IMR-90 (cell line): ENCODE data around the gene FRYL. TPM values are rescaled to one million over a fixed set of nuclear protein-coding genes. Genes with fewer than 3 reads are reported as not detected.
A peak's percentile ranks its signal among the peaks of the same experiment; 100 is the strongest.

Experiments
- ATAC-seq: fragments of 200-7000 bp; cut with Tn5 transposase; 2 replicates; pipeline ENCODE4 v1.9.1; 2020; ENCODE audit warnings: low read depth, mild to moderate bottlenecking, moderate library complexity
- BruUV-seq: library from RNA; stranded (reverse); fragments of 400-500 nt; replicated peaks from 2 replicates; lab custom pipeline; 2021; lab: Mats Ljungman, UMichigan
- CTCF ChIA-PET: fragments of 300-600 bp; formaldehyde crosslinking; extraction: SDS; loops from one replicate; lab custom pipeline; 2021; ENCODE audit warnings: antibody characterized with exemption; lab: Yijun Ruan, JAX
- POLR2A ChIA-PET: fragments of 300-600 bp; sonication (Branson Sonifier 250); formaldehyde crosslinking; loops from one replicate; lab custom pipeline; 2022; ENCODE audit warnings: antibody characterized with exemption; ENCODE audit not compliant: unreplicated experiment; lab: Charles Lee
- DNase-seq: peaks from one replicate; pipeline ENCODE4 v3.0.0; 2013
- H2AFZ ChIP-seq: replicated peaks from 2 replicates; pipeline ENCODE3; 2013; ENCODE audit warnings: low read length, mild to moderate bottlenecking; ENCODE audit not compliant: poor library complexity
- H2AK5ac ChIP-seq: 2 replicates; pipeline ENCODE4 v1.6.1; 2013; ENCODE audit warnings: low read depth, low read length, inconsistent platforms
- H2AK9ac ChIP-seq: replicated peaks from 2 replicates; pipeline ENCODE3; 2013; ENCODE audit warnings: mild to moderate bottlenecking, low read depth, low read length, moderate library complexity; ENCODE audit not compliant: poor library complexity
- H2BK120ac ChIP-seq: 2 replicates; pipeline ENCODE4 v1.6.1; 2013; ENCODE audit warnings: low read depth, low read length, inconsistent platforms
- H2BK15ac ChIP-seq: 3 replicates; pipeline ENCODE4 v1.6.1; 2013; ENCODE audit warnings: low read depth, low read length, inconsistent platforms
- H2BK20ac ChIP-seq: 2 replicates; pipeline ENCODE4 v1.6.1; 2013; ENCODE audit warnings: low read depth, mild to moderate bottlenecking, inconsistent platforms, low read length, moderate library complexity
- H2BK5ac ChIP-seq: 2 replicates; pipeline ENCODE4 v1.6.1; 2013; ENCODE audit warnings: mild to moderate bottlenecking, low read depth, low read length, inconsistent platforms; ENCODE audit not compliant: poor library complexity, severe bottlenecking
- H3K14ac ChIP-seq: replicated peaks from 2 replicates; pipeline ENCODE4 v1.6.1; 2013; ENCODE audit warnings: low read depth, low read length, inconsistent platforms
- H3K18ac ChIP-seq: 2 replicates; pipeline ENCODE4 v1.6.1; 2013; ENCODE audit warnings: low read depth, low read length, control low read depth
- H3K23ac ChIP-seq: 2 replicates; pipeline ENCODE4 v1.6.1; 2013; ENCODE audit warnings: low read depth, low read length, inconsistent platforms
- H3K27ac ChIP-seq: 2 replicates; pipeline ENCODE4 v1.5.1; 2013; ENCODE audit warnings: mild to moderate bottlenecking, control low read depth, low read length; ENCODE audit not compliant: insufficient read depth
- H3K27me3 ChIP-seq: 2 replicates; pipeline ENCODE4 v1.6.1; 2013; ENCODE audit warnings: low read length; ENCODE audit not compliant: control insufficient read depth, insufficient read depth
- H3K36me3 ChIP-seq: 2 replicates; pipeline ENCODE4 v1.6.1; 2013; ENCODE audit warnings: low read length, mixed read lengths; ENCODE audit not compliant: control insufficient read depth, insufficient read depth
- H3K4ac ChIP-seq: 2 replicates; pipeline ENCODE4 v1.6.1; 2013; ENCODE audit warnings: low read depth, low read length, inconsistent platforms
- H3K4me1 ChIP-seq: 2 replicates; pipeline ENCODE4 v1.6.1; 2013; ENCODE audit warnings: low read length, mixed read lengths; ENCODE audit not compliant: control insufficient read depth, insufficient read depth
- H3K4me2 ChIP-seq: 2 replicates; pipeline ENCODE4 v1.6.1; 2013; ENCODE audit warnings: low read depth, mild to moderate bottlenecking, control low read depth, low read length, moderate library complexity
- H3K4me3 ChIP-seq: 2 replicates; pipeline ENCODE4 v1.5.1; 2013; ENCODE audit warnings: low read depth, mild to moderate bottlenecking, control low read depth, low read length, moderate library complexity; ENCODE audit not compliant: insufficient read depth
- H3K56ac ChIP-seq: 2 replicates; pipeline ENCODE4 v1.6.1; 2013; ENCODE audit warnings: low read length, inconsistent platforms; ENCODE audit not compliant: insufficient read depth; ENCODE audit errors: extremely low read depth
- H3K79me1 ChIP-seq, 2 experiments: 2 replicates each; pipeline ENCODE4 v1.6.1; 2013; ENCODE audit warnings: low read length in 2 of 2, inconsistent platforms in 1 of 2, low read depth in 1 of 2
- H3K9ac ChIP-seq: 2 replicates; pipeline ENCODE4 v1.6.1; 2013; ENCODE audit warnings: low read depth, low read length, control low read depth
- H3K9me1 ChIP-seq: 2 replicates; pipeline ENCODE4 v1.6.1; 2013; ENCODE audit warnings: low read length, inconsistent platforms; ENCODE audit not compliant: insufficient read depth
- H3K9me3 ChIP-seq: 2 replicates; pipeline ENCODE4 v1.6.1; 2013; ENCODE audit warnings: low read length; ENCODE audit not compliant: control insufficient read depth, insufficient read depth
- H4K20me1 ChIP-seq: 2 replicates; pipeline ENCODE4 v1.6.1; 2013; ENCODE audit warnings: low read length, inconsistent platforms; ENCODE audit not compliant: insufficient read depth
- H4K5ac ChIP-seq: 2 replicates; pipeline ENCODE4 v1.6.1; 2013; ENCODE audit warnings: mild to moderate bottlenecking, low read depth, low read length, control low read depth
- H4K8ac ChIP-seq, 2 experiments: 2 replicates each; pipeline ENCODE4 v1.6.1; 2013; ENCODE audit warnings: low read depth in 2 of 2, low read length in 2 of 2, control low read depth in 1 of 2, inconsistent platforms in 1 of 2
- H4K91ac ChIP-seq: 2 replicates; pipeline ENCODE4 v1.6.1; 2013; ENCODE audit warnings: low read depth, low read length, inconsistent platforms; ENCODE audit not compliant: insufficient read depth
- BHLHE40 ChIP-seq: fragments of 150-350 bp; IDR thresholded peaks from 2 replicates; pipeline ENCODE4 v1.6.1; 2016; ENCODE audit warnings: mild to moderate bottlenecking, low read depth, low read length
- CHD1 ChIP-seq: IDR thresholded peaks from 2 replicates; pipeline ENCODE4 v1.6.1; 2012; ENCODE audit warnings: low read depth, low read length, improper control_type of control experiment
- CTCF ChIP-seq: conservative IDR thresholded peaks from 2 replicates; pipeline ENCODE4 v1.5.1; 2012; ENCODE audit warnings: mild to moderate bottlenecking, low read depth, low read length, improper control_type of control experiment
- ELK1 ChIP-seq: fragments of 150-350 bp; IDR thresholded peaks from 2 replicates; pipeline ENCODE4 v1.6.1; 2016; ENCODE audit warnings: low read depth, mild to moderate bottlenecking, low read length, moderate library complexity, borderline replicate concordance
- FOS ChIP-seq: fragments of 150-350 bp; IDR thresholded peaks from 2 replicates; pipeline ENCODE4 v1.6.1; 2016; ENCODE audit warnings: low read depth, low read length
- MAFK ChIP-seq: IDR thresholded peaks from 2 replicates; pipeline ENCODE4 v1.6.1; 2012; ENCODE audit warnings: low read depth, low read length, improper control_type of control experiment
- MAZ ChIP-seq: IDR thresholded peaks from 2 replicates; pipeline ENCODE4 v1.6.1; 2012; ENCODE audit warnings: low read depth, mild to moderate bottlenecking, low read length, improper control_type of control experiment, moderate library complexity, borderline replicate concordance
- NFE2L2 ChIP-seq: fragments of 150-350 bp; IDR thresholded peaks from 2 replicates; pipeline ENCODE4 v1.6.1; 2016; ENCODE audit warnings: low read depth, mild to moderate bottlenecking, low read length
- POLR2A ChIP-seq: IDR thresholded peaks from 2 replicates; pipeline ENCODE4 v1.6.1; 2012; ENCODE audit warnings: mild to moderate bottlenecking, low read depth, low read length
- RAD21 ChIP-seq: IDR thresholded peaks from 2 replicates; pipeline ENCODE4 v1.6.1; 2012; ENCODE audit warnings: low read length, improper control_type of control experiment
- SMC3 ChIP-seq: fragments of 150-350 bp; IDR thresholded peaks from 2 replicates; pipeline ENCODE4 v1.6.1; 2016; ENCODE audit warnings: low read depth, mild to moderate bottlenecking, antibody characterized with exemption, low read length, moderate library complexity
- WGBS, 2 experiments: methylation state at CpG; one replicate each; pipeline versions ENCODE4 v1.1.5 to v1.1.7; 2013; ENCODE audit warnings: missing lambda C conversion rate in 2 of 2; ENCODE audit not compliant: insufficient read length in 1 of 2; ENCODE audit errors: extremely low coverage in 2 of 2; 5-methylcytosine and 5-hydroxymethylcytosine counted together
- dilution Hi-C: fragments of 300-500 bp; cut with HindIII; formaldehyde crosslinking; loops from one replicate; pipeline ENCODE4 v1.14.3; 2018; ENCODE audit warnings: low sequenced_read_pairs; ENCODE audit not compliant: unreplicated experiment
- in situ Hi-C: fragments of 300-500 bp; cut with MboI; formaldehyde crosslinking; loops from 3 replicates; pipeline ENCODE4 v1.14.3; 2019; ENCODE audit warnings: low sequenced_read_pairs, inconsistent platforms, mixed read lengths
- intact Hi-C: fragments of 100-400 bp; cut with micrococcal nuclease; formaldehyde crosslinking; loops from 2 replicates; pipeline ENCODE4 v1.10.0; 2022
- polyA plus RNA-seq, 3 experiments: library from polyadenylated mRNA; depleted of rRNA; stranded (reverse); fragments of >200 nt; gene quantifications; 2 replicates each; pipeline ENCODE4 v1.2.3, GENCODE V29; 2012; ENCODE audit warnings: low replicate concordance in 1 of 3
- total RNA-seq: library from RNA; depleted of rRNA; stranded (reverse); fragments of >200 nt; gene quantifications from 2 replicates; pipeline ENCODE4 v1.2.3, GENCODE V29; 2012
- TF ChIP-seq, protein P1 (sequence below): fragments of 150-350 bp; IDR thresholded peaks from 2 replicates; pipeline ENCODE4 v1.6.1; 2017; ENCODE audit warnings: mild to moderate bottlenecking, antibody characterized with exemption, low read length, low read depth

Gene FRYL
- total and polyA plus RNA-seq, 2 of the 4 experiments (the other 2 are of a cell fraction), result 9.9 to 77.4 TPM

DNA sequence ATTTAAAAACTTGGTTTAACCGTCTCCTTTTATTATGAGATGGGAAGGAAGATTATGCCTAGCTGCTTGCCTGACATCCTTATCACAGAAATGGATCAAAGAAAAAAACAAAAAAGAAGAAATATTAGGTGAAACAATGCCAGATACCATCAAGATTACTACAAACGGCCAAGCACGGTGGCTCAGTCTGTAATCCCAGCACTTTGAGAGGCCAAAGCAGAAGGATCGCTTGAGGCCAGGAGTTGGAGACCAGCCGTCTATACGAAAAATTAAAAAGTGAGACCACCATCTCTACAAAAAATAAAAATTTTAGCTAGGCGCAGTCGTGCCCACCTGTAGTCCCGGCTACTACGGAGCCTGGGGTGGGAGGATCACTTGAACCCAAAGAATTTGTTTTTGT is 2.3 kb downstream of the FRYL start:
- Histone ChIP-seq H2BK120ac (no peak overlapping the region), H3K14ac (no peak overlapping the region), H2BK20ac (no peak overlapping the region), H3K23ac (no peak overlapping the region), H4K8ac (no peak overlapping the region), H3K4me1 (peaks cover 10% of the 10 kb centered on the region), H3K27ac (peak overlapping the region; percentile 18; the same call in 1 of the 2 replicates), H3K9me1 (peaks cover 9% of the 10 kb centered on the region), H3K9ac (no peak overlapping the region), H3K4me2 (peak overlapping the region; percentile 100), H2BK5ac (no peak overlapping the region), H3K79me1 (peaks cover 6 to 39% of the 10 kb centered on the region in 2 experiments; a peak in 2 of 4 replicates), H3K9me3 (no peaks in the 10 kb centered on the region), H2BK15ac (no peak overlapping the region), H4K5ac (no peak overlapping the region), H3K18ac (no peak overlapping the region; the same call in 1 of the 2 replicates), H2AK5ac (no peak overlapping the region), H4K91ac (no peak overlapping the region), H3K36me3 (no peaks in the 10 kb centered on the region), H3K4me3 (no peak overlapping the region), H4K20me1 (peaks cover 45% of the 10 kb centered on the region), H3K4ac (no peak overlapping the region), H3K27me3 (no peaks in the 10 kb centered on the region), H2AFZ (no peak overlapping the region), H2AK9ac (no peak overlapping the region), H3K56ac (no peak overlapping the region)
- CTCF ChIA-PET, result no interaction called here
- ATAC-seq, result no peak
- intact Hi-C loops (loop anchor here (2.0 to 5.0 kb wide), 5 partner anchors 31 to 175 kb away; no protein-coding TSS in a partner anchor), dilution Hi-C loops (no loop called here), in situ Hi-C loops (no loop called here)
- no peak for TF ChIP-seq FOS
- no peak for TF ChIP-seq RAD21
- TF ChIP-seq SMC3, result no peak
- no peak for TF ChIP-seq POLR2A
- TF ChIP-seq NFE2L2, result no peak
- TF ChIP-seq, protein P1, sequence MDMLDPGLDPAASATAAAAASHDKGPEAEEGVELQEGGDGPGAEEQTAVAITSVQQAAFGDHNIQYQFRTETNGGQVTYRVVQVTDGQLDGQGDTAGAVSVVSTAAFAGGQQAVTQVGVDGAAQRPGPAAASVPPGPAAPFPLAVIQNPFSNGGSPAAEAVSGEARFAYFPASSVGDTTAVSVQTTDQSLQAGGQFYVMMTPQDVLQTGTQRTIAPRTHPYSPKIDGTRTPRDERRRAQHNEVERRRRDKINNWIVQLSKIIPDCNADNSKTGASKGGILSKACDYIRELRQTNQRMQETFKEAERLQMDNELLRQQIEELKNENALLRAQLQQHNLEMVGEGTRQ, result no peak
- no peak for TF ChIP-seq MAZ
- no peak for TF ChIP-seq BHLHE40
- TF ChIP-seq ELK1, result no peak
- TF ChIP-seq CHD1, result no peak
- TF ChIP-seq CTCF, result no peak
- no peak for TF ChIP-seq MAFK
- BruUV-seq, result no TSS peak
- POLR2A ChIA-PET, result no interaction called here
- WGBS, 2 experiments, result no CpG with 5 or more reads among the region's 10 CpGs
- no peak for DNase-seq
